K562 (cell line): ENCODE data around the gene LHX5.

Experiments used
- CBX8 ChIP-seq: fragments of 200-600 bp; sonication (generic); IDR thresholded peaks from 2 replicates; pipeline ENCODE4 v1.6.1; 2012; ENCODE audit warnings: borderline replicate concordance, mixed run types, low read depth, mild to moderate bottlenecking, moderate library complexity, mixed read lengths, low read length, control low read depth, inconsistent platforms; ENCODE audit not compliant: poor library complexity, severe bottlenecking; ENCODE audit errors: extremely low read depth
- CEBPB ChIP-seq: fragments of 450-650 bp; IDR thresholded peaks from 2 replicates; pipeline ENCODE4 v1.6.1; 2016; ENCODE audit warnings: missing genetic modification characterization, missing compliant biosample characterization
- CHD1 ChIP-seq: fragments of 200-600 bp; sonication (generic); IDR thresholded peaks from one replicate; pipeline ENCODE4 v1.6.1; 2012; ENCODE audit warnings: mild to moderate bottlenecking, moderate library complexity, low read length, inconsistent platforms
- CTCF ChIP-seq, 3 experiments: IDR thresholded peaks in 2 of 3; conservative IDR thresholded peaks in 1 of 3; 2 replicates each; pipeline ENCODE4 v1.5.1; 2011 to 2012; ENCODE audit warnings: low read length in 3 of 3, mild to moderate bottlenecking in 3 of 3, control low read depth in 2 of 3, improper control_type of control experiment in 1 of 3, inconsistent platforms in 1 of 3, low read depth in 1 of 3, mixed read lengths in 1 of 3, moderate library complexity in 1 of 3; ENCODE audit not compliant: insufficient read depth in 2 of 3
- JUN ChIP-seq, 2 experiments: sonication (generic) in 1 of 2; formaldehyde crosslinking in 1 of 2; IDR thresholded peaks; 2 replicates each; pipeline versions ENCODE4 v1.6.1 to v1.8.0; 2012 to 2022; ENCODE audit warnings: borderline replicate concordance in 2 of 2, mild to moderate bottlenecking in 2 of 2, improper control_type of control experiment in 1 of 2, low read depth in 1 of 2, low read length in 1 of 2, missing genetic modification reagents in 1 of 2
- MAFF ChIP-seq: IDR thresholded peaks from 2 replicates; pipeline ENCODE4 v1.6.1; 2012; ENCODE audit warnings: low read length, improper control_type of control experiment
- POLR2A ChIP-seq: fragments of 450-650 bp; conservative IDR thresholded peaks from 2 replicates; pipeline ENCODE4 v1.6.1; 2016
- TAF15 ChIP-seq: fragments of 200-400 bp; formaldehyde crosslinking; IDR thresholded peaks from 2 replicates; pipeline ENCODE4 v1.6.1; 2017; ENCODE audit warnings: mild to moderate bottlenecking, low read depth, low read length, moderate library complexity
- TARDBP ChIP-seq: fragments of 450-650 bp; IDR thresholded peaks from 2 replicates; pipeline ENCODE4 v1.6.1; 2016
- ZNF644 ChIP-seq: fragments of 200-800 bp; sonication (Bioruptor generic); IDR thresholded peaks from 2 replicates; pipeline ENCODE4 v1.6.1; 2016; ENCODE audit warnings: low read depth, missing genetic modification characterization, missing compliant biosample characterization
- ZNF699 ChIP-seq: fragments of 250-450 bp; sonication (Bioruptor Pico); IDR thresholded peaks from 2 replicates; pipeline ENCODE4 v1.8.0; 2021; ENCODE audit warnings: mild to moderate bottlenecking, moderate library complexity; ENCODE audit not compliant: insufficient replicate concordance
- TF ChIP-seq, protein P1 (sequence below): sonication (generic); formaldehyde crosslinking; IDR thresholded peaks from 2 replicates; pipeline ENCODE4 v1.9.0; 2022; ENCODE audit warnings: mild to moderate bottlenecking, missing genetic modification reagents

GRCh38 chr12:113414519-113415038 lies 57.1 kb downstream of the LHX5 start:
- TF ChIP-seq CHD1: no peak
- TF ChIP-seq, protein P1, sequence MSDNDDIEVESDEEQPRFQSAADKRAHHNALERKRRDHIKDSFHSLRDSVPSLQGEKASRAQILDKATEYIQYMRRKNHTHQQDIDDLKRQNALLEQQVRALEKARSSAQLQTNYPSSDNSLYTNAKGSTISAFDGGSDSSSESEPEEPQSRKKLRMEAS (CRISPR knock-in tag): no peak
- no peak for TF ChIP-seq POLR2A
- no peak for TF ChIP-seq CEBPB (tag)
- TF ChIP-seq TARDBP: no peak
- no peak for TF ChIP-seq CBX8
- no peak for TF ChIP-seq TAF15
- no peak for TF ChIP-seq CTCF (IDR thresholded peaks at IDR 0.05 in 2 of 3, conservative IDR thresholded peaks at IDR 0.05 in 1 of 3; ENCODE audit: insufficient read depth in 2 of 3, low read depth in 1 of 3, low read length in 3 of 3)
- no peak for TF ChIP-seq ZNF644 (tag)
- no peak for TF ChIP-seq MAFF
- no peak for TF ChIP-seq ZNF699 (CRISPR knock-in tag)
- TF ChIP-seq JUN (IDR thresholded peaks at IDR 0.05; ENCODE audit: borderline replicate concordance, low read depth, low read length): no peak
- no peak for TF ChIP-seq JUN (CRISPR knock-in tag; IDR thresholded peaks at IDR 0.05; ENCODE audit: borderline replicate concordance)
